GM20000 (cell line): ENCODE data around the gene OTOA.
"Not testable (repeated sequence)": the region's sequence is repeated elsewhere in the genome, so short reads cannot be mapped to it uniquely, and the experiment has no call there.

Experiments used
- DNase-seq: peaks from one replicate; pipeline ENCODE4 v3.0.0; 2012; ENCODE audit warnings: low spot score
- TF ChIP-seq, protein P1 (sequence below): IDR thresholded peaks from 2 replicates; pipeline ENCODE4 v1.5.1; 2012; ENCODE audit warnings: mild to moderate bottlenecking, control low read depth; ENCODE audit errors: extremely low read depth, missing control alignments

OTOA gene

DNA sequence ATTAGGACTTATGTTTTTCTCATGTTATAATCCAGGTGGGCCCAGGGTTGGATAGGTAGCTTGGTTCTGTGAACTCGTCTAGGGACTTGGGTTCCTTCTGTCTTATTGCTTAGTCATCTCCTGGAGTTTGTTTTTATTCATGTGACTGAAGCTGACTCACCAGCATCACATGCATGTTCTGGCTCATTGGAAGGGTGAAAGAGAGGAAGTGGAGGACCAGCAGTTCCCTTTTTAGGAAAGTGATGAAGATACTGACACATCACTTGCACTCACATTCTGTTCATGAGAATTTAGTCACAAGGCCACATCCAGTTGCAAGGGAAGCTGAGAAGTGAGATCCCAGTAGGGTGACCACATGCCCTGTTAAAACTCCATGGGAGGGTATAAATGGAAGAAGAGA lies 126.7 kb downstream of the OTOA start:
- DNase-seq: not testable (repeated sequence)

DNA sequence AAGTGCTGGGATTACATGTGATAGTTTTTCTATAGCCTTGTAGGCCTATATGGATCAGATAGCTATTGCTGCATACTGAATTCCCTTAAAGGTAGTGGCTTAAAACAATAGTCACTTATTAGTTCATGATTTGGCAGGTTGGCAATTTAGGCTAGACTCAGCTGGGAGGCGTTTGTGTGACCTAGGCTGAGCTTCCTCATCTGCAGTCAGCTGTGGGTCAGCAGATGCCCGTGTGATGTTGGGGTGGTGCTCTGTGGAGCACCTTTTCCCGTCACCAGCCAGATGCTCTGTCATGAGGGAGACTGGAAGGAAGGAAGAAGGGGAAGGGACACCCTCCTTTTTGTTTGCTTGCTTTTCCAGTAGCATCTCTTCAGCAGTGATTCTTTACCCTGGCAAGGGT lies 129.5 kb downstream of the OTOA start:
- not testable (repeated sequence) for DNase-seq

DNA sequence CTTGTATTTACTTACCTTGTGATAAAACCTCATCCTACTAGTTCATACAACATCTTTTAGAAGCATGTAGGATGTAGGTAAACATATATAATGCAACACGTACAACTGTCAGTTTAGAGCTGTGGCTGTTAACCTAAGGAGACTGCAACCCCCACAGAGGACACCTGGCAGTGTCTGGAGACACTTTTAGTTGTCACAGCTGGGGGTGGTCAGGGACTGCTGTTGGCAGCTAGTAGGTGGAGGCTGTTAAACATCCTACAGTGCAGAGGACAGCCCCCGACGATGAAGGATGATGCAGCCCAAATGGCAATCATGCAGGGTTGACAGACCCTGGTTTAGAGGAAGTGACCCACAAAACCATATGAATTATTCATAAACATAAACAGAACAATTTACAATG lies 134.8 kb downstream of the OTOA start:
- not testable (repeated sequence) for DNase-seq

DNA sequence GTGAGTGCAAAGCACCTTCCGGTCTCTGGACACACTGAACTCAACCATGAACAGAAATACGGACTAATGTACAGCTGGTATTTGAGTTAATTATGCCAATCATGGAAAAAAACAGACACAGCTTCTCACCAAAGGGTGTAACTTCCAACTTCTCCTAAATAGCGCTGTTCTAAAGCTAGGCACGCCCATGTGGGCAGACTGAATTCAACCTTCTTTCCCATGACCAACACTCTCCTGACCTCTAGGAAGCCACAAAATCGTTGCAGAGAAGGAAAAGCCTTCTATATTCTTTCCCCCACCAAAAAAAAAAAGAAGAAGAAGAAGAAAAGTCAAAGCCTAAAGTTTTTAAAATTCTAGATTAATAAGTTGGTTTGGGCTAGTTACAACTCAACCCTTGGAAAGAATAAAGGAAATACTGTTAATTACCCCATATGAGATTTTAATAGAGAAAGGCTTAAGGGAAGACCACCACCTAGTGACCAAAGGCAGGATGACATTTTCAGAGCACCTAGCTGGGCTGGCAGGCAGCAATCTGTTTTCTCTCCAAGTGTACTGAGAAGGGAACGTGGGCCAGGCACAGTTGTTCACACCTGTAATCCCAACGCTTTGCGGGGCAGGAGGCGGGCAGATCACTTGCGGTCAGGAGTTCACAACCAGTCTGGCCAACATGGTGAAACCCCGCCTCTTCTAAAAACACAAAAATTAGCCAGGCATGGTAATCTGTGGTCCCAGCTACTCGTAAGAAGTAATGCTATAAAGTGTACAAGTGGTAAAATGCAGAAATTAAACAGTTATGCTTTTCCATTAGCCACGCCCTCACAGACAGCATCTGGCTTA lies 138.0 kb downstream of the OTOA start:
- DNase-seq: not testable (repeated sequence)

DNA sequence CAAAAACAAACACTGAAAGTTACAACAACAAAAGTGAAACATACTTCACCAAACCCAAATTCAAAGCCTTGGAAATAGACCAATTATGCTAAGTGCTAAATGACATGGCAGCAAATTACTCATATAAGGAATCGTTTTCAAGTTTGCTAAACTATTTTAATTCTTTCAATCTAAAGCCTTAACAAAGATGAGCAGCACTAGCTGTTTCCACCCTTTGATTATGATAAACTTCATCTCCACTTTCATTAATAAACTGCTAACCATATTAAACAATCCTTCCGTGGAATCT lies 138.6 kb downstream of the OTOA start:
- DNase-seq: not testable (repeated sequence)

More for the DNA sequence above, 138.0 kb downstream of the OTOA start:
- TF ChIP-seq, protein P1, sequence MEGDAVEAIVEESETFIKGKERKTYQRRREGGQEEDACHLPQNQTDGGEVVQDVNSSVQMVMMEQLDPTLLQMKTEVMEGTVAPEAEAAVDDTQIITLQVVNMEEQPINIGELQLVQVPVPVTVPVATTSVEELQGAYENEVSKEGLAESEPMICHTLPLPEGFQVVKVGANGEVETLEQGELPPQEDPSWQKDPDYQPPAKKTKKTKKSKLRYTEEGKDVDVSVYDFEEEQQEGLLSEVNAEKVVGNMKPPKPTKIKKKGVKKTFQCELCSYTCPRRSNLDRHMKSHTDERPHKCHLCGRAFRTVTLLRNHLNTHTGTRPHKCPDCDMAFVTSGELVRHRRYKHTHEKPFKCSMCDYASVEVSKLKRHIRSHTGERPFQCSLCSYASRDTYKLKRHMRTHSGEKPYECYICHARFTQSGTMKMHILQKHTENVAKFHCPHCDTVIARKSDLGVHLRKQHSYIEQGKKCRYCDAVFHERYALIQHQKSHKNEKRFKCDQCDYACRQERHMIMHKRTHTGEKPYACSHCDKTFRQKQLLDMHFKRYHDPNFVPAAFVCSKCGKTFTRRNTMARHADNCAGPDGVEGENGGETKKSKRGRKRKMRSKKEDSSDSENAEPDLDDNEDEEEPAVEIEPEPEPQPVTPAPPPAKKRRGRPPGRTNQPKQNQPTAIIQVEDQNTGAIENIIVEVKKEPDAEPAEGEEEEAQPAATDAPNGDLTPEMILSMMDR: peak; percentile 21
